ENCODE measurements around the gene STIP1. TPM values are rescaled to one million over a fixed set of nuclear protein-coding genes. Genes with fewer than 3 reads are reported as not detected.

The STIP1 gene
- total and polyA plus RNA-seq, 2 of the 8 experiments (the other 6 are each of a cell fraction or from before 2014, with no cell fraction given), result 140 to 329 TPM

DNA sequence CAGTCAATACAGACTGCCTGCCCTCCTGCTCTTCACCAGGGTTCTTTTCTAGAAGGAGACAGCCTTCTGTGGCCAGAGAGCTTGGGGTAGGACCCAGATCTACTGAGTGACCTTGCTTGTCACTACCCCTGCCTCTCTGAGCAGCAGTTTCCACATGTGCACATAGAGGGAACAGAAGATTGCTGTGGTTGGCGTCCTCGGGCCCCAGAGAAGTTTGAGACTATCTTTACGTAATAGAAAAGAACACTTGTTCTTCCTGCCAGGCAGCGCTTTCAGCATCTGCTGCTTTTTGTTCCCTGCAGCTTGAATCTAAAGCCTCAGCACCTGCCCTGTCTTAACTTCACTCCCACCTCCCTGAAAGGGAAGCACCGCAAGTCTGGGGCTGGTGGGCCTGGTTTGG lies 53.0 kb downstream of the STIP1 start:
- no peaks in the 10 kb centered on the region for H3K79me1 ChIP-seq (ENCODE audit: low read depth, low read length)
- H2BK12ac ChIP-seq (ENCODE audit: low read depth, low read length), result no peak overlapping the region
- no peak overlapping the region for H3K4me3 ChIP-seq (ENCODE audit: extremely low read depth in 1 of 4, insufficient read depth in 2 of 4, low read depth in 3 of 4, low read length in 4 of 4)
- H3K56ac ChIP-seq (replicated peaks; ENCODE audit: insufficient read length, low read depth, low read length), result no peak overlapping the region
- H3K79me2 ChIP-seq (ENCODE audit: control insufficient read depth in 1 of 2, insufficient read depth in 2 of 2, low read length in 2 of 2), result peaks cover 0 to 5% of the 10 kb centered on the region in 2 experiments; a peak in 1 of 4 replicates
- H3K23ac ChIP-seq (ENCODE audit: insufficient read length), result no peak overlapping the region
- H3K9me3 ChIP-seq (ENCODE audit: insufficient read depth in 2 of 2, low read depth in 1 of 2, low read length in 1 of 2), result no peaks in the 10 kb centered on the region
- no peak for FAIRE-seq
- no peak overlapping the region for H3K18ac ChIP-seq (ENCODE audit: extremely low read depth, low read length)
- no peak overlapping the region for H4K8ac ChIP-seq (ENCODE audit: extremely low read depth, insufficient read depth, low read length)
- no peak overlapping the region for H2BK120ac ChIP-seq (replicated peaks; ENCODE audit: low read depth, low read length)
- CTCF ChIA-PET (ENCODE audit: partially characterized antibody), result interaction anchor here (0.7 to 4.5 kb wide), 4 partner anchors 13 to 64 kb away, joined by 3 to 26 read pairs (median 4); partner anchors contain the start of gene PLCB3
- H3K14ac ChIP-seq (ENCODE audit: insufficient read length), result no peak overlapping the region
- H3K4me2 ChIP-seq (ENCODE audit: insufficient read depth in 1 of 2, low read depth in 2 of 2, low read length in 2 of 2), result no peak overlapping the region
- no peak overlapping the region for H2BK5ac ChIP-seq (ENCODE audit: low read depth, low read length)
- H3K36me3 ChIP-seq (ENCODE audit: control insufficient read depth in 2 of 4, insufficient read depth in 4 of 4, low read length in 3 of 4), result peaks cover 0 to 11% (median 5%) of the 10 kb centered on the region in 4 experiments; a peak in 3 of 8 replicates
- peaks cover 0 to 16% (median 8%) of the 10 kb centered on the region in 4 experiments; a peak in 6 of 7 replicates for H3K4me1 ChIP-seq (replicated peaks in 1 of 4; ENCODE audit: control insufficient read depth in 3 of 4, insufficient read depth in 4 of 4, low read length in 3 of 4)
- no peak overlapping the region for H2BK15ac ChIP-seq (ENCODE audit: low read length)
- TF ChIP-seq KDM5A (IDR thresholded peaks at IDR 0.05; ENCODE audit: low read length) (no peak), RBBP5 (IDR thresholded peaks at IDR 0.05; ENCODE audit: borderline replicate concordance, low read depth, low read length) (no peak), BCL11A (IDR thresholded peaks at IDR 0.05; ENCODE audit: low read depth in 2 of 2, low read length in 2 of 2) (no peak), JUND (IDR thresholded peaks at IDR 0.05; ENCODE audit: low read length) (no peak), ZNF274 (IDR thresholded peaks at IDR 0.05; ENCODE audit: borderline replicate concordance, extremely low read depth, low read length) (no peak), SAP30 (IDR thresholded peaks at IDR 0.05; ENCODE audit: insufficient read depth, insufficient replicate concordance, low read length) (no peak)
- TF ChIP-seq, protein P1, sequence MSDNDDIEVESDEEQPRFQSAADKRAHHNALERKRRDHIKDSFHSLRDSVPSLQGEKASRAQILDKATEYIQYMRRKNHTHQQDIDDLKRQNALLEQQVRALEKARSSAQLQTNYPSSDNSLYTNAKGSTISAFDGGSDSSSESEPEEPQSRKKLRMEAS (IDR thresholded peaks at IDR 0.05), result no peak
- no peak overlapping the region for H2AK5ac ChIP-seq (ENCODE audit: low read depth, low read length)
- H4K5ac ChIP-seq (ENCODE audit: insufficient read length, low read depth, low read length), result no peak overlapping the region
- H3K27me3 ChIP-seq (replicated peaks in 1 of 4; ENCODE audit: control insufficient read depth in 3 of 4, extremely low read depth in 1 of 4, insufficient read depth in 3 of 4, low read length in 3 of 4), result peaks cover 0 to 3% (median 0%) of the 10 kb centered on the region in 4 experiments; a peak in 2 of 7 replicates
- WGBS, 2 experiments (ENCODE audit: extremely low coverage in 1 of 2, insufficient coverage in 1 of 2, insufficient read length in 1 of 2, insufficient replicate concordance in 2 of 2, low coverage in 1 of 2, low lambda C conversion rate in 2 of 2, missing lambda C conversion rate in 1 of 2), result 84% methylated on average over 5 of the region's 5 CpGs; no CpG with 5 or more reads in 1 of the 2 experiments
- H2AFZ ChIP-seq (ENCODE audit: low read length), result no peak overlapping the region
- H3K27ac ChIP-seq (ENCODE audit: low read depth, low read length), result no peak overlapping the region
- H2BK20ac ChIP-seq (ENCODE audit: low read length), result no peak overlapping the region
- H3K4ac ChIP-seq (replicated peaks; ENCODE audit: insufficient read length, low read depth, low read length), result no peak overlapping the region
- H3K9ac ChIP-seq (replicated peaks in 1 of 4; ENCODE audit: extremely low read depth in 1 of 4, low read depth in 3 of 4, low read length in 3 of 4), result no peak overlapping the region
- POLR2A ChIA-PET (ENCODE audit: partially characterized antibody), result interaction anchor here (0.6 to 11.9 kb wide), 8 partner anchors 8 to 78 kb away, joined by 3 to 190 read pairs (median 4); partner anchors contain the start of genes FKBP2, NUDT22, PLCB3 and PPP1R14B
- H4K91ac ChIP-seq (replicated peaks; ENCODE audit: insufficient read length, low read length), result no peak overlapping the region
- peaks cover 15% of the 10 kb centered on the region for H3K23me2 ChIP-seq (ENCODE audit: low read depth, low read length)
- peaks cover 0 to 11% of the 10 kb centered on the region in 2 experiments for H4K20me1 ChIP-seq (replicated peaks in 1 of 2; ENCODE audit: control insufficient read depth in 1 of 2, insufficient read depth in 2 of 2, low read length in 2 of 2)
- no peak for DNase-seq (ENCODE audit: low read depth in 1 of 2, low spot score in 2 of 2)

Data from H1 (cell line).